Islet of Langerhans (tissue), 1 donor: ENCODE measurements around the gene DLG1.
"Not testable (repeated sequence)": the region's sequence is repeated elsewhere in the genome, so short reads cannot be mapped to it uniquely, and the experiment has no call there.

Experiments used
- FAIRE-seq: peaks from one replicate; lab custom pipeline; 2011; peaks lifted over from hg19 to GRCh38; lab: Jason Lieb, UNC

DLG1 gene

GRCh38 chr3:197209366-197210260 lies 88.8 kb downstream of the DLG1 start:
- FAIRE-seq: peak; percentile 92

GRCh38 chr3:197206913-197207312 lies 91.5 kb downstream of the DLG1 start:
- FAIRE-seq: no peak

- FAIRE-seq: no peak
These were observed 92.7 kb downstream of the DLG1 start for GRCh38 chr3:197205675-197206074.

- FAIRE-seq: no peak
These were observed 93.1 kb downstream of the DLG1 start for GRCh38 chr3:197205265-197205664.

GRCh38 chr3:197204736-197205135 lies 93.7 kb downstream of the DLG1 start:
- FAIRE-seq: no peak

- FAIRE-seq: no peak
These were observed 94.7 kb downstream of the DLG1 start for GRCh38 chr3:197203714-197204146.

GRCh38 chr3:197202694-197203093 lies 95.7 kb downstream of the DLG1 start:
- no peak for FAIRE-seq

- FAIRE-seq: peak; percentile 71
These were observed 96.5 kb downstream of the DLG1 start for GRCh38 chr3:197201791-197202452.

GRCh38 chr3:197200856-197201255 lies 97.6 kb downstream of the DLG1 start:
- FAIRE-seq: not testable (repeated sequence)

GRCh38 chr3:197197334-197197733 lies 101.1 kb downstream of the DLG1 start:
- no peak for FAIRE-seq

GRCh38 chr3:197196192-197196591 lies 102.2 kb downstream of the DLG1 start:
- FAIRE-seq: no peak

GRCh38 chr3:197195326-197195725 lies 103.1 kb downstream of the DLG1 start:
- no peak for FAIRE-seq

GRCh38 chr3:197193759-197194158 lies 104.7 kb downstream of the DLG1 start:
- FAIRE-seq: not testable (repeated sequence)

- no peak for FAIRE-seq
These were observed 106.5 kb downstream of the DLG1 start for GRCh38 chr3:197191897-197192296.

GRCh38 chr3:197189623-197190022 lies 108.8 kb downstream of the DLG1 start:
- no peak for FAIRE-seq

GRCh38 chr3:197188963-197189362 lies 109.4 kb downstream of the DLG1 start:
- no peak for FAIRE-seq

GRCh38 chr3:197186887-197187588 lies 111.4 kb downstream of the DLG1 start:
- FAIRE-seq: peak; percentile 99

GRCh38 chr3:197183582-197183981 lies 114.8 kb downstream of the DLG1 start:
- FAIRE-seq: no peak

GRCh38 chr3:197181741-197182140 lies 116.7 kb downstream of the DLG1 start:
- FAIRE-seq: no peak

- no peak for FAIRE-seq
These were observed 119.4 kb downstream of the DLG1 start for GRCh38 chr3:197178998-197179397.

GRCh38 chr3:197175503-197175902 lies 122.9 kb downstream of the DLG1 start:
- no peak for FAIRE-seq

- no peak for FAIRE-seq
These were observed 123.5 kb downstream of the DLG1 start for GRCh38 chr3:197174927-197175326.

- FAIRE-seq: no peak
These were observed 124.8 kb downstream of the DLG1 start for GRCh38 chr3:197173620-197174019.
